Activated CD8-positive, alpha-beta memory T cell treated with anti-CD3 and anti-CD28 coated beads, Interleukin-2, amount 50 U/mL, for 1 hour (primary cell): Measurements from ENCODE around the gene SLC28A1.
"Not testable (repeated sequence)": the region's sequence is repeated elsewhere in the genome, so short reads cannot be mapped to it uniquely, and the experiment has no call there.

ENCODE experiments used
- DNase-seq: peaks from one replicate; pipeline ENCODE4 v3.0.0-alpha.2; 2020; ENCODE audit errors: extremely low read depth

Gene SLC28A1

DNA sequence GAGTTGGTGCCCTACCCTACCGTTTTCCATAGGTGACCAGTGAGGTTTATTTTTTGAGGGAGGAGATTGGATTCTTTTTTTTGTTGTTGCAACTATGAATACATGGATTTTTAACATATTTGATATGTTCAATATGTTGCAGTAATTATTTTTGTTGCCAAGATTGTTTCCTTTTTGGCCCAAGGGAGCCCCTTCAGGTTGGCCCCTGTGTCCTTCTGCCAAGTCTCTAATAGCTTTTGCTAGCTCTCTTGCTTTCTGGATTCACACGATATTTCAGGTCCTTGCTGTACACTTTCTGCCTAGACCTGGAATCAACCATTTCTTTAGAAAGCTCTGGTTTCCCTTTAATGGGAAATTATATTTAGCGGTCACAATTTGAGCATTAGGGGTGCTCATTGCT, 22.7 kb upstream of the SLC28A1 start:
- DNase-seq, result no peak

DNA sequence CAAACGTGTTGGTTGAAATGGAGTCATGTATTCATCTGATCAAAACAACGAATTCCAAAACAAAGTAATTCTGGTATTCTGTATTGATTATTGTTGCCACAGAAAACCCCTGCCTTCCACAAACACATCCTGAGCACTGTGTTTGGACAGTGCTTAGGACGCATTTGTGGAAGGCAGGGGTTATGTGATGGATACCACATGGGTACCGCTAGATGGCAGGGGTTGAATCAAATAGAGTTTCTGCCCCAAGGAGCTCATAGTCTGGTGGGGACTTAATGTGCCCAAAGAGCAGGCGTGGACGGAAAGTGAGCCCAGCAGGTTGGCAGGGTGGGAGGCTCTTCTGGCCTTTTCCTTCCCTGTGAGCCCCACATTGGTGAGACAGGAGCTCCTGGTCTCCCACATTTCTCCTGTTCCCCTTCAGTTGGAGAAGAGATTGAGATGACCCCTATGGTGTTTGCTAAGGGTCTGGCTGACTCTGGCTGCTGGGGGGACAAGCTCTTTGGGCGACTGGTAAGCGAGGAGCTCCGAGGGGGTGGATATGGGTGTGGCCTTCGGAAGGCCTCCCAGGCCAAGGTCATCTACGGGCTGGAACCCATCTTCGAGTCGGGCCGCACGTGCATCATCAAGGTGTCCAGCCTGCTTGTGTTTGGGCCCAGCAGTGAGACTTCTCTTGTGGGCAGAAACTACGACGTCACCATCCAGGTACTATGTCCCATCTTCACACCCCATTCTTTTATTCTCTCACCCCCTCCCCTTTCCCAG, 22.1 kb upstream of the SLC28A1 start:
- DNase-seq, result no peak

DNA sequence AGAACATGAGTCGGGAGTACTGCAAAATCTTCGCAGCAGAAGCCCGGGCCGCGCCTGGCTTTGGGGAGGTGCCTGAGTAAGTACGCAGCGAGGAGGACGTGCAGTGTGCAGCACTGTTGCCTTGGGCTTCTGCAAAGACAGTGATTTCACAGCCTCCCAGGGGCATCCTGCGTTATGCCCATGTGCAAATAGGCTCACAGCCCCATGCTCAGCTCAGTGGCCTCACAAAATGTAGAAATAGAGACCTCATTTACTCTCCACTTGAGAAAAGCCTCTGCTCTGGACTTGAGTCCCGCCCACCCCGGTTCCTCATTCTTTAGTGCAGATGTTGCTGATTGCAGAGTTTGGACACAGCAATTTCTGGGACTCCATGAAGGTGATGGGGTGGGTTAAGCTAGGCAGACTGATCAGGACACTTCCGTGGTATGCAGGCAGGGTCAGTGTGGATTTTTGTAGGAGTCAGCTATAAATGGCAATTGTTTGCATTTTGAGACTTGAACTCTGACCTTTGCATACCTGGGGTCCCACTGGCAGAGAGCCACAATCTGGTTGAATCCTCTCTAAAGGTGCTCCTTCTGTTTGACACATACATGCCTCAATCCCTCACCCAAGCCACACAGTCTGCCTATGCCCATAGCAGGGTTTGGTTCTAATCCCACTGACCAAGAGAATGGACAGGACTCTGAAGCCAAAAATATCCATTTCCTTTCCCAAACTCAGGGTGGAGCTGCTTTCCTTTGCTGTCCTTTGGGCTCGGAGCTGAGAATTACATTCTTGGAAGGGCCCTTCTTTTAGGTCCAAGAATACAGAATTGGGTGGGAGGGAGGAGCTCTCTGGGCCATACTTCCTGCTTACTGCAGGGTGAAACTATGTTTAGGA, 20.7 kb upstream of the SLC28A1 start:
- DNase-seq, result no peak

DNA sequence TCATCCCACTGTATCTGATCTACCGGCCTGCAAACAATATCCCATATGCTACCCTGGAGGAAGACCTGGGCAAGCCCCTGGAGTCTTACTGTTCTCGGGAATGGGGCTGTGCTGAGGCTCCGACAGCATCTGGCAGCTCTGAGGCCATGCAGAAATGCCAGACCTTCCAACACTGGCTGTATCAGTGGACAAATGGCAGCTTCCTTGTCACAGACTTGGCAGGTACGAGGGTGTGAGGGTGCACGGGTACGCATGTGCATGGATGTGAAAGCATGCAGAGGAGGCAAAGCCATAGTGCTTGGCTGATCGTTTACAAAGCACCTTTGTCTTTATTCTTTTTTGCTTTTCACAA, 20.0 kb upstream of the SLC28A1 start:
- DNase-seq, result no peak

DNA sequence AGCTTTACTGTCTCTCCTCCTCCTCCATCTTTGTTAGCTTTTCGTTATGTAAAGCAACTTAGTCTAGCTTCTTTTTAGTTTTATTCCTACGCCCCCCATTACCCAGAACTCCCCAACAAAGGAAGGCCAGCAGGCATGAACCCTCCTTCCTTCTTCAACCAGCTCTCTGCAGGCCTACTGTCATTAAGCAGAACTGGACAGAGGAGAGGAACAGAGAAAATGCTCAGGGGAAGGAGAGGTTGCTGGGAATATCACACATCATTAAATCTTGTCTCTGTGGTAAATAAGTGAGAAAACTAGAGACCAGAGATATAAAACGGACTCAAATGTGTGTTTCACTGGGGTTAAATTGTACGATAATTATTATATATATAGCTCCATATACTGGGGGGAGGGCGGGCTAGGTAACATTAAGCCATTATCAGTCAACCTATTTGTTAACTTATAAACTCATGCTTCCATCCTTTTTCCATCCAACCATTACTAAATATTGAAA, 19.3 kb upstream of the SLC28A1 start:
- no peak for DNase-seq

DNA sequence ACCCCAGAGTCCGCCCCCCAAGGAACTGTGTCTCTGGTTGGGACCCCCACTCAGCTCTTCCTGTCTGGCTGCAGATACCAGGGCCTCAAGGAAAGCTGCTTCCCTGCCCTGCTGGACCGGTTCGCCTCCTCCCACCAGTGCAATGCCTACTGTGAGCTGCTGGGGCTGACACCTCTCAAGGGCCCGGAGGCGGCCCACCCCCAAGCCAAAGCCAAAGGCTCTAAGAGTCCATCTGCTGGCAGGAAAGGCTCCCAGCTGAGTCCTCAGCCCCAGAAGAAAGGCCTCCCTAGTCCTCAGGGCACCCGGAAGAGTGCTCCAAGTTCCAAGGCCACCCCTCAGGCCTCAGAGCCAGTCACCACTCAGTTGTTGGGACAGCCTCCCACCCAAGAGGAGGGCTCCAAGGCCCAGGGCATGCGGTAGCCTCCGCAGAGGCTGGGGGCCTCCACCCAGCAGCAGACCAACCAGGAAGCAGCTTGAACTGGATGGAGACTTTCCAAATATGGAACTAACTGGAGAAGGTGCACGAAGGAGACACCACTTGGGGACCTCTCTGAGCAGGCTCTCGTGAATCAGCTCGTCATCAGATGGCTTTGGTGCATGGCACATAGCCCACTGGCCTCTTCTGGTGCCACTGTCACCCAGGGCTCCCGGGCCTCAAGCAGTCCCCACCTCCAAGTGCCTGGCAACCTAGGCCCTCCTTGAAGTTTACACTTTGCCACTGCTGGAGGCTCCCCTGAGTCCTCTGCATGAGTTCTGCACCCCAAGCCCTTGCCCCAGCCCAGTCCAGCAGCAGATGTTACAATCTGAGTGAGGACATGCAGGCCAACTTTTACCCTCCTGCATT, 16.2 kb upstream of the SLC28A1 start:
- no peak for DNase-seq

DNA sequence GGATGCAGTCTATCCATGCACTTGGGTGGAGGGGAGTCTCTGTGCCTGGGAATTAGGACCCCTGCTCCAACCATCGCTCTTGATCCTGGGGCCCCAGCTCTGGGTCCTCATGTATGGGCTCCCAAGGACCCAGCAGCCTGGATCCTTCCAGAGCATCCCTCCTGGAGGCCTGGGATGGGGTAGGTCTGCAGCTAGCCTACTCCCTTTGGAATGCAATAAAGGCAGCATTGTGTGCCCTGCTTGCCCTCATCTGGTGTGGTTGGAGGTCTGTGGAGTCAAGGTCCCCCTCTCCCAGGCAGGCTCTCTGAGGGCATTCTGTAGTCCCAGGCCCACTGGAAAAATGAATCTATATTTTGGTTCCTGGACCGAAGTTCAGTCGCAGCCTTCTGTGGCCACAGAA, 15.0 kb upstream of the SLC28A1 start:
- no peak for DNase-seq

DNA sequence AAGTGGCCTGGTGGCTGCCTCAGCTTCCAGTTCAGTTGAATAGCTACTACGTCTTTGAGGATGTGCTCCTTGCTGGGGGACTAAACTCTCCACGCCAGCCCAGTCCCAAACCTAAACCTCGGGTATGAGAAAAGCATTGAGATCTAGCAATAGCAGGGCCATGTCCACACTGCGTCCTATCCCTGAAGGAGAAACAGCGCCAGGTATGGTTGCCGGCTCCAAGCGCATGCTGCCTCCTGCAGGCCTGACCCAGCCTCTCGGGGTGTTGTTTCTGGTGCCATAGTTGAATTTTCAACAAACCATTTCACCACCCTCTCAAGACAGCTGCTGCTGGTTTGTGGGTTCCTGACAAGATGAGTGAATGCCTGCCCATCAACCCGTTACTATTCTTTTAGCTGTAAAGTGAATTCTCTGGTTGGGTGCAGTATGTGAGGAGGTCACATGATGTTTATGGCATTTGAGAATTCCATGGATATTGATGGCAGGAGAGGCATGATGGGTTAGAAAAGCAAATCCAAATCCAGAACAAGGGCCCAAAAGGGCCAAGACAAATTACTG, 13.0 kb upstream of the SLC28A1 start:
- no peak for DNase-seq

DNA sequence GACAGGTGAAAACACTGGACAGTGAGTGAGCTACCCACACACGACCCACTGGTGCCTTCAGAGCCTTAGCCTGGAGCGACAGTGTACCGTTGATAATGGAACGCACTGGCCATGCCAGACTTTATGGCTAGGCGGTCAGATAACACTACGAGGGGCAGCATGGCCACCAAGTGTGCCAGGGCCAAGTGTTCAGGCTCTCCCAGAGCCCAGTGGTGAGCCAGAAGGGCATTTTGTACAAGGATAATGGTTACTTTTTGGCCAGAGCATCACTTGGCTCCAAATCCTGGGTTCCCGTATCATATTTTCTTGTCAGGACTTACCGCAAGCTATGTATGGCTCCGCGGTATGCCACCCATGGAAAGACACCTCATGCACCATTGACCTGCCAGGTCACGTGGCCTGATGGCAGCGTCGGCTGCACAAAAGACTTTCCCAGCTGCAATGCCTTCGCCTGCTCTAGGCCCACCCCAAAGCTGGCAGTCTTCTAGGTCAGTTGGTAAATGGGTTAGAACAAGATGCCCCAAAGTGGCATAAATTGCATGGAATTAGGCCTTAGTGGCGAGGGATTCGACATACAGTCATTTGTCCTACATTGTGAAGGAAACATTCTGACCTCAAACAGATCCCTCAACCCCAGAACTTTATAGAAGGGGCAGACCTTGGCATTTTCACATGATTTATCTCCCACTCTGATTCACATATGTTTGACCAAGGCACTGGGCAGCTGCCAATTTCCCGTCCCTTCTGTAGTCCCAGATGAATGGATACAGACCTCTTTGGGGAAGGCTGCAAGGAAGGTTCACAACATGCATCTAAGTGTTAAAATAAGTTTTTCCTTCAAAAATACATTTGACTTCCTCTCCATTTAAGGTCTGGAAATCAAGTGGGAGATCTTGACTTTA, 12.2 kb upstream of the SLC28A1 start:
- no peak for DNase-seq

DNA sequence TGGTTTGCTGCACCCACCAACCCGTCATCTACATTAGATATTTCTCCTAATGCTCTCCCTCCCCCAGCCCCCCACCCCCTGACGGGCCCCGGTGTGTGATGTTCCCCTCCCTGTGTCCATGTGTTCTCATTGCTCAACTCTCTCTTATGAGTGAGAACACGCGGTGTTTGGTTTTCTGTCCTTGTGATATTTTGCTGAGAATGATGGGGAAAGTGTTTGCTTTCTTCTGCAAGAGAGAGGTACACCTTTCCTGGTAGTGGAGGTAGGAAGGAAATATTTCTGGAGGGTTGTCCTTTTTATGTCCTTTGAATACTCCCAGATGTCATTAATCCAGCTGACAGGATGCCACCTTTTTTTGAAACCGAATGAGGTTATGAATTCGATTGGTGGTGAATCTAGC, 10.5 kb upstream of the SLC28A1 start:
- DNase-seq, result no peak

DNA sequence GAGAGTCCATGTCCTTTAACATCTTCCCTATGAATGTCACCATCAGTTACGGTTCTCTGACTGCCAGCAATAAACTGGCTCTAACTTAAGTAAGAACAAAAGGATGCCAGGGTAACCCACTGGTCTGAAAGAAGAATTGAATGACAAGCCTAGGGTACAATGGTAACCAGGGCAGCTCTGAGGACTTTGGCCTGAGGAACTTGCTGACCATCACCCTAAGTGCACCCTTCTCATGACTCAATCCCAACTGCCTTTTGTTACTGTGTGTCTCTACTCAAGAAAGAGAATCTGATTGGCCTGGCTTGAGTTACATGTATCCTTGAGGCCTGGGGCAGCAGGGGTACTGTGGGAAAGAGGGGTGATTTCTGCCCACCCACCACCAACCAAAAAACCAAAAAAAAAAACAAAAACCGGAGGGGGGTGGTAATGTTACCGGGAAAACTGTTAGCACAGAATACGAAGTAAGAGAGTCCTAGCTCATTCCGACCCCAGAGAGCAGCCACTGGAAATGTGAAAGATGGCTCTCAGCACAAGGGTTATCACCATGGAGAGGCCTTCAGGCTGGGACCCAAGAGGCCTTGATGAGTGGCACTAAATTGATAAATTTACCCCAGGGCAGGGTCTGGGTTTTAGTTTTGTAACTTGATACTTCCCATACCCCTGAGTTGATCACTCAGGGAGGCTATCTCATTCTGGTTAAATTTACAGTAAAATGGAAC, 9.3 kb upstream of the SLC28A1 start:
- DNase-seq, result no peak

DNA sequence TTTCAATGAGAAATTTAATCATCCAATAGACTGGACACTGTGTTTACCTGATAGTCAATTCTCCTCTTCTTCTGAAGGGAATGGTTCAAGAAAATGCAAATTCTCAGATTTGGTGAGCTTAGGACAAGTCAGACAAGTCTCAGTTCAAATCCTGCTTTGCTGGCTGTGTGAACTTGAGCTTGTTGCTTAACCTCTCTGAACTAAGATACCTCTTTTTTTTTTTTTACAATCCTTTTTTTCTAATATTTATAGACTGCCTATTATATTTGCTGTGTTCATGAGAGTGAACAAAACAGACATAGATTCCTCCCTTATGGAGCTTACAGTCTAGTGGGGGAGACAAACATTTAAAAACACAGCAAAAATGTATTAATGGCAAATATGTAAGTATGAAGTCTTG, 8.2 kb upstream of the SLC28A1 start:
- no peak for DNase-seq

DNA sequence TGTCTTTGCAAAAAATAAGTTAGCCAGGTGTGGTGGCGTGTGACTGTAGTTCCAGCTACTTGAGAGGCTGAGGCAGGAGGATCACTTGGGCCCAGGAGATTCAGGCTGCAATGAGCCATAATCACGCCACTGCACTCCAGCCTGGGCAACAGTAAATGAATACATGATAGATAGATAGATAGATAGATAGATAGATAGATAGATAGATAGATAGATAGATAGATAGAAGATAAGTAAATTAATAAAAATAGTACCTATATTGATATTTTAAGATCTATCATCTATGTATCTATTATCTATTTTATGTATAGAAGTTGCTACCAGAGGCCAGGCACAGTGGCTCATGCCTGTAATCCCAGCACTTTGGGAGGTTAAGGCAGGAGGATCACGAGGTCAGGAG, 6.8 kb upstream of the SLC28A1 start:
- DNase-seq, result not testable (repeated sequence)

DNA sequence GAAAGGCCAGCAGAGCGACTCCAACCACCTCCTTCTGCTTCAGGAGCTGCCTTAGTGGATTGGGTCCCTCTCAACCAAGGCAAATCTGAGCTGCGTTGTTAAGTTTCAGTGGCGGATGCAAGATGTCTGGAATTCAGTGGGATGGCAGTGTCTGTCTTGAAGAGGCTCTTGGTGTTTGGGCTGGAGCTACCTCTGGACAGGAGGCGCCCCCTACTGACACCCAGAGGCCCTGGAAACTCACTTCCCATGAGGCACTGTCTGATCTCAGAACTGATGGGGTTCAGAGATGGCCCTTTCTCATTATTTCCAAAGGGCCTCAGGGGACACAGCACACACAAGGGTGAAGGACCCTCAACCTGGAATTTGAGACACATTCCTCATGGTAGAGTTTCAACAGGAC, 6.0 kb upstream of the SLC28A1 start:
- DNase-seq, result peak; percentile 18

DNA sequence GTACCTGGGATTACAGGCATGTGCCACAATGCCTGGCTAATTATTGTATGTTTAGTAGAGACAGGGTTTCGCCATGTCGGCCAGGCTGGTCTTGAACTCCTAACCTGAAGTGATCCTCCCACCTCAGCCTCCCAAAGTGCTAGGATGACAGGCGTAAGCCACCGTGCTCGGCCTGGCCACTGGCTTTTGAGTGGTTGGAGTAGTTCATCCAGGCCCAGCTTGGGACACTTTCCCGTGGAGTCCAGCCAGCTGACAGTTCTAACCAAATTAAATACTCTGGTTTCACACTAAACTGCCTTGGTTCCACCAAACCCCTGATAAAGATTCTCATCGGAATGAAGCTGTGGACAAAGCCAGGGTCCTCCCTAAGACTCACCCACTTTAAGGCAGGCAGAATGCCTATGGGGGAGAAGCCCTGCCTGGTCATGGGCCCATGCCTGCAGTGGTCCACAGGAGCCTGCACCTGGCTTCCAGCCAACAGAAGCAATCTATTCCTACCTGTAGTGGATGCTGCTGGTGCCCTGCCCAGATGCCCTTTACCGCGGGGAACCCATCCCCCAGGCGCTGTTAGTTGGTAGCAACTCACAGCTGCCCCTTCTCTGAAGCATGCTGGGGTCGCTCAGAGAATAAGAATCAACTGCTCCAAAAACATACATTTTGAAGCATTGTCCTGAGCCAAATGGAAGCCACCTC, 5.2 kb upstream of the SLC28A1 start:
- DNase-seq, result no peak

DNA sequence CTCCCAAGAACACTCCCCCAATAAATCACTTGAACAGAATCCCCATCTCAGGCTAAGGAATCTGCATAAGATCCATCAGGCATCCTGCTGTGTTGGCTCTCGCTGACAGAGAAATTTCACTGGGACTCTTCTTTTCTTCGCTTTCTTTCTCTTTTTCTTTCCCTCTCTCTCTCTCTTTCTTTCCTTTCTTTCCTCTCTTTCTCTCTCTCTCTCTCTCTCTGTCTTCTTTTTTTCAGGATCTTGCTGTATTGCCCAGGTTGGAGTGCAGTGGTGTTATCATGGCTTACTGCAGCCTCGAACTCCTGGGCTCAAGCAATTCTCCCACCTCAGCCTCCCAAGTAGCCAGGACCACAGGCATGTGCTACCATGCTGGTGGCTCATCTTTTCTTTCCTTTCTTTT, 4.5 kb upstream of the SLC28A1 start:
- no peak for DNase-seq

DNA sequence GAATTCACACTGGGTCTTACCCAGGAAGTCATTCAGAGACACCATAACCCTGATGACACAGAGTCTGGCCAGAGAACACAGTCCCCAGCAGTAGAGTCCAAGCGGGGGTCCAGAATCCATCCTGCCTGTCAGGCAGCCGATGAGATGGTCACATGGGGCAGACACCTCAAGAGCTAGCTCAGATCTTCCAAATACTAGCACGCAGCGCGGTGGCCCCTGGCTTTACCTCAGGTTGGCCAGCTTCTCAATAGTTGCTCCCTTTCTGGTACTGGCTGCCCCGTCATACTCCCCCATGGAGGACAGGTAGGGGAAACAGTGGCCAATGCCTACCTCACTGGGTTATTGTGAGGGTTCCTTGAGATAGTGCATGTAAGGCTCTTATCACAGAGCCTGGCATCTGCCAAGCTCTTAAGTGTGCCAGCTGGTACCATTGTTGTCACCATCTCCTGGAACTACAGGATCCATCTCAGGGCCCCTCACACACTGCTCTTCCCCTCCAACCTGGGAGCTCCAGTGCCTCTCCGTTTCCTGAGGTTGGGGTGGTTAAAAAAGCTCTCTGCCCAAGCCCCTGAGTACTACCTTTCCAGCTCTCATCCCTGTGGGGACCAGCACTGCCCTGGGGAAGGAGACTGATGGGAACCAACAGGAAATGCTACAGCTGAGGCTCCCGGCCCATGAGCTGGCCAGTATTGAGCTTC, 3.5 kb upstream of the SLC28A1 start:
- no peak for DNase-seq

DNA sequence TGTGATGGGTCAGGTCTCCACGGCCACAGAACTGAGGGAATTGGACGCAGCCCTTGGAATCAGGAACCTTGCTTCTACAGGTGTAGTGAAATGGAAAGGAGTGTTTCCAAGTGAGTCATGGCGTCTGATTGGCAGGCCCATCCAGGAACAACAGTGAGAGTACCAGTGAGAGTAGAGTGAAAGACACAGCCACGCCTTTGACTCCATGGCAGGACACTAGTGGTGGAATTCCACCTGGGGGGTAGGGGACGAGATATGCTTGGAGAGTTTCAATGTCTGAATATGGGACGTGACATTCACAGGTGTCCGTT, 3.0 kb upstream of the SLC28A1 start:
- no peak for DNase-seq

DNA sequence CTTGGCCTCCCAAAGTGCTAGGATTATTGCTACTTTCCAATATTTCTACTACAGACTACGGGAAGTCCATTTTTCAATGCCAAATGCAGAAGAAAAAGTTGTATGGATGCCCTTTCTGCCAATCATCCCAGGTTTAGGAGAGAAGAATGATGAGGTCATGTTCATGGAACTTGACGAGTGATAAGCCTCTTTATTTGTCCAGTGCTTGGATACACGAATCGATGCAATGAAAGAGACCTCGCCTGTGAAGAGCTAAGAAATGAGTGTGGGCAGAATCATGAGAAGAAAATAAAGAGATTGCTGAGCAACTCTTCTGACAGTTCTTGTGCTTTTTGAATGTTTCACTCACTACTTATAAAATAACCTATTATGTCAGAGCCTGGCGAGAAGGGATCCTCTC, 996 bp upstream of the SLC28A1 start:
- no peak for DNase-seq
